Ascending aorta (tissue), 2 donors: ENCODE results near the gene FLNA. TPM values are rescaled to one million over a fixed set of nuclear protein-coding genes. Genes with fewer than 3 reads are reported as not detected.

Experiments used
- DNase-seq, 2 donors: peaks; one replicate each; pipeline ENCODE4 v3.0.0-alpha.2; 2019; ENCODE audit warnings: low spot score in 2 of 2
- H3K27ac ChIP-seq, 2 donors: fragments of 200-600 bp; sonication (generic); one replicate each; pipeline ENCODE4 v1.5.1; 2016 to 2017; ENCODE audit warnings: mild to moderate bottlenecking in 1 of 2
- H3K27me3 ChIP-seq: fragments of 200-600 bp; sonication (generic); one replicate; pipeline ENCODE4 v1.5.1; 2017
- H3K36me3 ChIP-seq, 2 donors: fragments of 200-600 bp; sonication (generic); one replicate each; pipeline ENCODE4 v1.5.1; 2016
- H3K4me1 ChIP-seq, 2 donors: fragments of 200-600 bp; sonication (generic); one replicate each; pipeline ENCODE4 v1.5.1; 2016 to 2017; ENCODE audit warnings: mild to moderate bottlenecking in 1 of 2
- H3K4me3 ChIP-seq, 2 donors: fragments of 200-600 bp; sonication (generic); one replicate each; pipeline ENCODE4 v1.5.1; 2016 to 2017; ENCODE audit warnings: mild to moderate bottlenecking in 1 of 2
- H3K9me3 ChIP-seq, 2 donors: fragments of 200-600 bp; sonication (generic); one replicate each; pipeline ENCODE4 v1.5.1; 2016
- intact Hi-C: fragments of 100-400 bp; cut with DNase I; formaldehyde crosslinking; loops from one replicate; pipeline ENCODE4 v1.15.1; 2023
- total RNA-seq: library from RNA; depleted of rRNA; stranded (reverse); fragments of >200 nt; gene quantifications from one replicate; pipeline ENCODE4 v1.1.0, GENCODE V29; 2016
- TF ChIP-seq, protein P1 (sequence below), 3 experiments: fragments of 200-600 bp in 2 of 3; fragments of 450-650 bp in 1 of 3; sonication (generic) in 2 of 3; IDR thresholded peaks; one replicate each; pipeline ENCODE4 v1.5.1; 2016 to 2019; ENCODE audit warnings: antibody characterized with exemption in 3 of 3, mild to moderate bottlenecking in 1 of 3, moderate library complexity in 1 of 3

The FLNA gene
- total RNA-seq, 1 donor from 2014 or later: 6,152 TPM

DNA sequence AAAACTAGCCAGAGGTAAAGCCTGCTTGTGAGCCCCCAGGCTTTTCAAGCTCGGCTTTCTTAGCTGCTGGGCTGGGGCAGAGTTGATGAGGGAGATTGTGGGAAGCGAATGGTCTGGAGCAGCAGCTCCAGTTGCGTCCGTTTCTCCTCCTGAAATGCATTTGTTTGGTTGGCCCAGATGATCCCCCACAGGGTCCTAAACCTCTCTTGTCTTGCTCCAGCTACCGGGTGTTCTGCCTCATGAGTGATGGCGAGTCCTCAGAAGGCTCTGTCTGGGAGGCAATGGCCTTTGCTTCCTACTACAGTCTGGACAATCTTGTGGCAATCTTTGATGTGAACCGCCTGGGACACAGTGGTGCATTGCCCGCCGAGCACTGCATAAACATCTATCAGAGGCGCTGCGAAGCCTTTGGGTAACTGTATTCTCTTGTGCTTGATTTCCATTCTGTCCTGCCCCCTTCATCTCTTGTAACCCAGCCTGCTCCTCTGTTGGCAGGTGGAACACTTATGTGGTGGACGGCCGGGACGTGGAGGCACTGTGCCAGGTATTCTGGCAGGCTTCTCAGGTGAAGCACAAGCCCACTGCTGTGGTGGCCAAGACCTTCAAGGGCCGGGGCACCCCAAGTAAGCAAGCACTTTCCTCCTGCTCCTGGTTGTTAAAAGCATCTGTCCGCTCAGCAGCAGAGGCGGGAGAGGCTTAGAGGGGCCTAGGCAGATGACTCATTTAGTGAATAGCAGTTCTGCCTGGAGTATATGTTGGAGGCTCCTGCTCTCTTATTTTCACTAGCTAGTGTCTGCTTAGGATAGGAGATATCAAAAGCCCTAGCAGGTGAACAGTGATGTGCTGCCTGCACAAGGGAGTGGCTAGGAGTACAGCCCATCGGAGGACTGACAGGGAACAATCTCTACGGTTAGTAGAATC is 63.6 kb downstream of the FLNA start:
- no peaks in the 10 kb centered on the region for H3K27me3 ChIP-seq
- intact Hi-C loops: no loop called here
- DNase-seq: no peak

DNA sequence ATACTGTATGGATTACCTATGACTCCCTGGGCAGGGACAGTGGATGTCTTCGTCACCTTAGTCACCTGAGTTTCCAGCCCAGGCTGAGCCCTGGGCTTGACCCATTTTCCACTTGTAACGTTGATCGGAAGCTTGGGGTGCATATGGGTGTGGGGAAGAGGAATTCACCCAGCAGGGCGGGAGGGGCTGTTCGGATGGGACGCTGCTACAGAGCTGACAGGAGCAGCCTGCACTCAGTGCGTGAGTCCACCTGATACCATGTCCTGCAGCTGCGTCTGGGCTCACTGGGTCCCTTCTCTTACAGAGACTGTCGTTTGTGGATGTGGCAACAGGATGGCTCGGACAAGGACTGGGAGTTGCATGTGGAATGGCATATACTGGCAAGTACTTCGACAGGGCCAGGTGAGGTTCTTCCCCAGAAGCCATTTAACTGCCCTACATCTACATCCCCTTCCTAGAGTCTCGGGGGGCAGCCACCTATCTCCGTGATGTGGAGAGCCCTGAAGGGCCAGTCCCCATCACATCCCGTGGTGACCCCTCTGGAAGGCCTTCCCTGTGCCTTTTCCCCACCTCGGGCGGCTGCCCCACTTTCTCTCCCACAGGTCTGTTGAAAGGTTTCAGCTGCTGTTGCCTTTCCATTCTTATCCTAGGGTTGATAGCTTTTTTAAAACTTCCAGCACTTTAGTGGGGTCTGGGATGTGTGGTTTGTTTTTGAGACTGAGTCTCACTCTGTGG is 65.2 kb downstream of the FLNA start:
- Histone ChIP-seq H3K4me1 (no peaks in the 10 kb centered on the region), H3K4me3 (no peak overlapping the region), H3K27me3 (no peaks in the 10 kb centered on the region), H3K36me3 (no peaks in the 10 kb centered on the region), H3K27ac (no peak overlapping the region), H3K9me3 (no peaks in the 10 kb centered on the region)
- intact Hi-C loops: no loop called here
- no peak for DNase-seq
- TF ChIP-seq, protein P1, sequence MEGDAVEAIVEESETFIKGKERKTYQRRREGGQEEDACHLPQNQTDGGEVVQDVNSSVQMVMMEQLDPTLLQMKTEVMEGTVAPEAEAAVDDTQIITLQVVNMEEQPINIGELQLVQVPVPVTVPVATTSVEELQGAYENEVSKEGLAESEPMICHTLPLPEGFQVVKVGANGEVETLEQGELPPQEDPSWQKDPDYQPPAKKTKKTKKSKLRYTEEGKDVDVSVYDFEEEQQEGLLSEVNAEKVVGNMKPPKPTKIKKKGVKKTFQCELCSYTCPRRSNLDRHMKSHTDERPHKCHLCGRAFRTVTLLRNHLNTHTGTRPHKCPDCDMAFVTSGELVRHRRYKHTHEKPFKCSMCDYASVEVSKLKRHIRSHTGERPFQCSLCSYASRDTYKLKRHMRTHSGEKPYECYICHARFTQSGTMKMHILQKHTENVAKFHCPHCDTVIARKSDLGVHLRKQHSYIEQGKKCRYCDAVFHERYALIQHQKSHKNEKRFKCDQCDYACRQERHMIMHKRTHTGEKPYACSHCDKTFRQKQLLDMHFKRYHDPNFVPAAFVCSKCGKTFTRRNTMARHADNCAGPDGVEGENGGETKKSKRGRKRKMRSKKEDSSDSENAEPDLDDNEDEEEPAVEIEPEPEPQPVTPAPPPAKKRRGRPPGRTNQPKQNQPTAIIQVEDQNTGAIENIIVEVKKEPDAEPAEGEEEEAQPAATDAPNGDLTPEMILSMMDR (IDR thresholded peaks at IDR 0.05): no peak

More for the DNA sequence above, 63.6 kb downstream of the FLNA start:
- Histone ChIP-seq H3K4me3 (no peak overlapping the region), H3K9me3 (no peaks in the 10 kb centered on the region), H3K4me1 (no peaks in the 10 kb centered on the region), H3K27ac (no peak overlapping the region), H3K36me3 (no peaks in the 10 kb centered on the region)
- TF ChIP-seq, protein P1 (IDR thresholded peaks at IDR 0.05): no peak

DNA sequence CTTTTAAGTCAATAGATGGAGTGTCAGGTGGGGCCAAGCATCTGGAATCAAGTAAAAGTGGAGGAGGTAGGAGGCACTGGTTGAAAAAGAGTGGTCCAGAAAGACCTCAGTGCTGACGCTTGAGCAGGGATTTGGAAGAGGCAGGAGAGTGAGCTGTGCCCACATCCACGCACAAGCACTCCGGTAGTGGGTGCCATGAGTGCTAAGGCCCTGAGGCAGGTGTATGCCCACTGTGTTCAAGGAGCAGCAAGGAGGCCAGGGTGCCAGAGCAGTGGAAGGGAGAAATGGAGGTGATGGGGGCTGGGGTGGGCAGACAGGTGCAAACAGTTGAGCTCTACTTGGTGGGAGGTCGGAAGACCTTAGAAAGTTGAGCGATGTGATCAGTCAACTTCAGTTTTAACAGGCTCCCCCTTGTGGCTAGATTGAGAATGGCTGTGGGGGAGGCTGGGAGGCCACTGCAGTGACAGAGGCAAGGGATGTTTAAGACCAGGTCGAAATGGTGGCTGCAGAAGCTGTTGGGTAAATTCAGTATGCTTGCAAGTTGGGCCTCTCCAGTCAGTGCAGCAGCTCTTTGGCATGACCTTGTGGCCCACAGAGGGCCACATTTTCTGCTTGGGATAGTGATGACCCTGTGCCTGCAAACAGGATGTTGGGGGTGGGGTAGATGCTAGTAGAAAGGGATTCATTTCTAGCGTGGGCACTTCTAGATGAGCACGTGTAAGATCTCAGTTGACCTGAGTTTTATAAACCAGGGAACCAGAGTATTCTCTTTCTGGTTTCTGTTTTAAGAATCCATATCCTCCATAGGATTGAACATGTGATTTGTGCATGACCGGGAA is 66.1 kb downstream of the FLNA start:
- Histone ChIP-seq H3K36me3 (no peaks in the 10 kb centered on the region), H3K27me3 (no peaks in the 10 kb centered on the region), H3K27ac (no peak overlapping the region), H3K4me1 (no peaks in the 10 kb centered on the region), H3K9me3 (no peaks in the 10 kb centered on the region), H3K4me3 (no peak overlapping the region)
- TF ChIP-seq, protein P1 (IDR thresholded peaks at IDR 0.05): peak; percentile 40 to 66 (median 58)
- peak in 1 of 2 donors; percentile 76 for DNase-seq
- intact Hi-C loops: no loop called here

DNA sequence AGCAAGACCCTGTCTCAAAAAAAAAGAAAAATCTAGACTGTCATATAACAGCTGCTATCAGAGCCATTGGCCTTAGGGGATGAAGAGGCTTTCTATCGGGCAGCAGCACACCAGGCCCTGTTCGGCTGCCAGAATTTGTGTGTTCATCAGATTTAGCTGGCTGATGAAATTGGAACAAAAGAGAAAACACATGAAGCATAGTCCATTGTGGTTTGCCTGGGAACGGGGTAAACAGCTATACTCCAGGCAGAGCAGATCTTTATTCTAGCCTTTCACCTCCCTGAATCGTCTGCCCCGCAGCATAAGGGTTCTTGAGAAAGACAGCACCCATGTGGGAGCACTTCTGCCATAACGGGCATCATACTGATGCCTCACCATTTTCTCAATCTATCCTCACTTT is 67.2 kb downstream of the FLNA start:
- Histone ChIP-seq H3K9me3 (no peaks in the 10 kb centered on the region), H3K27me3 (no peaks in the 10 kb centered on the region), H3K4me3 (no peak overlapping the region), H3K36me3 (no peaks in the 10 kb centered on the region), H3K4me1 (no peaks in the 10 kb centered on the region), H3K27ac (no peak overlapping the region)
- TF ChIP-seq, protein P1 (IDR thresholded peaks at IDR 0.05): no peak
- DNase-seq: no peak
- intact Hi-C loops: no loop called here

DNA sequence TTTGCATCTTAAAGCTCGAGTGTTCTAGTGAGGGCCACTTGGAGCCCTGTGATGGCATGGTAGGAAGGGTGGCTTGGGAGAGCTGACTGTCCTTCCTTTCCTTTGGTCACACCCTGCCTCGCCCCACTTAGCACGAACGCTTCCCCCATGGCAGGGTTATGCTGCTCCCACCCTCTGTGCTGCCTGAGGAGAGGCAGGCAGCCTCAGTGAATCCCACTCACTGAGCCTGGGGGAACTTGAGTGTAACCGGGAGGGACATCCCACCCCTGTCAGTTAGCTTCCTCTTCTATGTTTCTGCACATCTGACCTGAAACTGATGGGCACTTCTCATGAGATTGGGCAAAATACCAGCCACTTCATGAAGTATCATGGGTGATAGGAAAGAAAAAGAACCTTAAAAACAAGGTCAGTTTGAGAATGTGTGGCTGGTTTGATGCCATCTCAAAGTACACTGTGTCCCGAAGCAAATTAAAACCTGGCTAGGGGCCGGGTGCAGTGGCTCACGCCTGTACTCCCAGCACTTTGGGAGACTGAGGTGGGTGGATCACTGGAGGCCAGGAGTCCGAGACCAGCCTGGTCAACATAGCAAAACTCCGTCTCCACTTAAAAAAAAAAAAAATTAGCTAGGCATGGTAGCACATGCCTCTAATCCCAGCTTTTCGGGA is 68.8 kb downstream of the FLNA start:
- intact Hi-C loops: no loop called here
- DNase-seq: no peak
- Histone ChIP-seq H3K4me3 (no peak overlapping the region), H3K27me3 (no peaks in the 10 kb centered on the region), H3K4me1 (no peaks in the 10 kb centered on the region), H3K27ac (no peak overlapping the region), H3K36me3 (no peaks in the 10 kb centered on the region), H3K9me3 (no peaks in the 10 kb centered on the region)
- TF ChIP-seq, protein P1 (IDR thresholded peaks at IDR 0.05): no peak
